Stimulated activated memory B cell treated with anti-CD40 and anti-IgM and Interleukin-4, amounts not matched to agents 10 μg/mL and 1 μg/mL and 100 μg/mL, for 72 hours (primary cell): ENCODE results near the gene PAK1.

Source experiments
- ATAC-seq: fragments of 150-1000 bp; cut with Tn5 transposase; 2 replicates; pipeline ENCODE4 v1.10.0; 2021
- H3K27ac Mint-ChIP-seq: one replicate; pipeline ENCODE4 v1.8.0; 2022; ENCODE audit warnings: mild to moderate bottlenecking, mixed read lengths
- H3K27me3 Mint-ChIP-seq: one replicate; pipeline ENCODE4 v1.8.0; 2022; ENCODE audit warnings: mixed read lengths
- H3K36me3 Mint-ChIP-seq: one replicate; pipeline ENCODE4 v1.8.0; 2022; ENCODE audit warnings: mixed read lengths
- H3K4me1 Mint-ChIP-seq: one replicate; pipeline ENCODE4 v1.8.0; 2022; ENCODE audit warnings: mixed read lengths
- H3K4me3 Mint-ChIP-seq: one replicate; pipeline ENCODE4 v1.8.0; 2022; ENCODE audit warnings: mild to moderate bottlenecking, moderate library complexity, mixed read lengths
- H3K9me3 Mint-ChIP-seq: one replicate; pipeline ENCODE4 v1.8.0; 2022; ENCODE audit warnings: mixed read lengths

The PAK1 gene

DNA sequence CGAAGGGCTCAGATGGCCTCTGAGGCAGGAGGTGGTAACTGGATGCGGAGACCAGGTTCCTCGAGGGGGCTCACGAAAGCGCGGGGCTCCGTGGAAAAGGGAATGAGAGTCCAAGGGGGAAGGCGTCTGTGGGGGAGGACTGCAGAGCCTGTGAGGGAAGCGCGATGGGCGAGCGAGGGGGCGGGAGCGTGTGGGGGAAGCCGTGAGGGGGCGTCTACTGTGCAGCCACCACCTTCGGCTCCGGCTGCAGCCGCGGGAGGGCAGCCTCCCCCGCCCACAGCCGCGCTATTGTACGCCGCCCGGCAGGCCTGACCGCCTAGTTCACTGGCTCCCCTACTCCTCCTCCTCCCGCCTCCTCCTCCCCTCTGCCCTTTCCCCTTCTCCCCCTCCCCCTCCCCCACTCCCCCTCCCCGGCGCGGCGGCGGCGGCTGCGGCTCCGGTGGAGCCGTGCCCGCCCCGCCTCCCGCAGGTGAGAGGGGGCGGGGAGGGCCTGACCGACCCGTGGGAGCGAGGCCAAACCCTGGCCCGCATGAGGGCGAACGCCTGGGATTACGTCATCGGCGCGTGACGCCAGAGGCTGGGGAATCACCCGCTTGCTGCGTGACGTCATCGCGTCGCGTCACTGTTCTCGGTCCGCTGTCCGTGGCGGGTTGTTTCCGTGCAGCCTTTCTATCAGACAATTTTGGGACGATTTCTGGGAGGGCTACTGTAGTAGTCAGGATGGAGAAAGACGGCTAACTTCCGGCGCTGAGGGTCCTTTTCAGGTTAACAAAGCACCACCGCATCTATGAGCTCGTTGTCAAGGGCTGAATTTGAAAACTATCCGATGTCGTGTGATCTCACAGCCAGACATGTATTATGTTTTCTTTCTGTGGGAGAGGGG lies at the start of gene PAK1:
PAK1 (minus strand) TSS at position 294 of the 883 bp plus-strand sequence. CDS start 81,574 bp downstream, outside the sequence.
- no peaks in the 10 kb centered on the region for H3K9me3 Mint-ChIP-seq
- H3K36me3 Mint-ChIP-seq, result no peaks in the 10 kb centered on the region
- H3K4me3 Mint-ChIP-seq, result peak within 1 kb of the TSS; percentile 89
- H3K4me1 Mint-ChIP-seq, result no peaks in the 10 kb centered on the region
- peak; percentile 80 for ATAC-seq
- no peaks in the 10 kb centered on the region for H3K27me3 Mint-ChIP-seq
- H3K27ac Mint-ChIP-seq, result peak within 1 kb of the TSS; percentile 58

DNA sequence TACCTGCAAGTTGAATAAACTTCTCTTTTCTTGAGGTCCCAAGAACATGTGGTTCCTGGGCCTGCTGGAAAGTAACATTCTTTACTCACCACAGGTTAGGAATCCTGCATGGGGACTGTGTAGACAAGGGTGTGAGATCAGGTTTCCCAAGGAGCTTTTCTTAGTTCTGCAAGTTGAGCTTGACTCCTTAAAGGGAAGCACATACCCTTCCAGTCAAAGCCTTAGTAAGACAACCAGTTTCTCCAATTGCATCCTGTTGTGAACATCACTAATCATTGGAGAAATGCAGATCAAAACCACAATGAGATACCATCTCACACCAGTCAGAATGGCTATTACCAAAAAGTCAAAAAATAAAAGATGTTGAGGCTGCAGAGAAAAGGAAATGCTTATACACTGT lies 48.3 kb upstream of the PAK1 start:
- H3K27ac Mint-ChIP-seq, result no peak overlapping the region
- H3K27me3 Mint-ChIP-seq, result no peaks in the 10 kb centered on the region
- H3K9me3 Mint-ChIP-seq, result no peaks in the 10 kb centered on the region
- no peak overlapping the region for H3K4me3 Mint-ChIP-seq
- no peaks in the 10 kb centered on the region for H3K36me3 Mint-ChIP-seq
- no peak for ATAC-seq
- H3K4me1 Mint-ChIP-seq, result peaks cover 8% of the 10 kb centered on the region

DNA sequence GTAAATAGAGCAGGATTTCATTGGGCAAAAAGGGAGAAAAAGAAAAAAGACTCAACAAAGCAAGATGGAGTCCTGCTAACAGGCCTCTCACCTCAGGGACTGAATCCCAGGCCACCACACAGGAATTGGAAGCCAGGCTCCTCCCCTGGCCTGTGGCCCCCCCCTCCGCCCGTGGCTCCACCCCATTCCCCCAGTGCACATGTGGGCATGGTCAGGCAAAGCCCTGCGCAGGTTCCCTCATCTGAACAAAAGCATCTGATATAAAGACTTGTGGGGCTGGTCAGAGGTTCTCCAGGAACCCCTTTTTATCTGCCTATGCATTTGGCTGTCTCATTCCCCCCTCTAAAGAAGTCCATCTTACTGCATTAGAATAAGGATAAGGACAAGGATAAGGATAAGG lies 46.0 kb upstream of the PAK1 start:
- no peaks in the 10 kb centered on the region for H3K9me3 Mint-ChIP-seq

DNA sequence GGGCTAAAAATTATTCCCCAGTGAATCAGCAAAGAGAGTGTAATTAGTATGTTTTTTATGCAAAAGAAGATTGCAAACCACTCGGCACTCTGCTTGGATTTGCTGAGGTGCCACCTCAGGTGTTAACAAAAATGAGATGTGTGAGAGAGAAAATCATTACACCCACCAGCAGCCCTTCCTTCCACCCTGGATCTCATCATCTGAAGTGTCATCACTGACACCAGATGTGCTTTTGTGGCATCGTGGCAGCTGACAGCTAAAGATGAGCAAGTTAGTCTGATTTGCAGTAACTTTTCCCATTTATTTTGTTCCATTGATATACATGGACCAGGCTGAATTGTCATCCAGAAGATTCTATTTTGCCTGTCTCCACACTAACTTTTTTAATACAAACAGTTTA lies 44.6 kb upstream of the PAK1 start:
- no peaks in the 10 kb centered on the region for H3K4me1 Mint-ChIP-seq

More for the DNA sequence above, 46.0 kb upstream of the PAK1 start:
- Mint-ChIP-seq H3K4me3 (no peak overlapping the region), H3K27me3 (no peaks in the 10 kb centered on the region), H3K27ac (no peak overlapping the region), H3K4me1 (no peaks in the 10 kb centered on the region), H3K36me3 (no peaks in the 10 kb centered on the region)
- ATAC-seq, result no peak

DNA sequence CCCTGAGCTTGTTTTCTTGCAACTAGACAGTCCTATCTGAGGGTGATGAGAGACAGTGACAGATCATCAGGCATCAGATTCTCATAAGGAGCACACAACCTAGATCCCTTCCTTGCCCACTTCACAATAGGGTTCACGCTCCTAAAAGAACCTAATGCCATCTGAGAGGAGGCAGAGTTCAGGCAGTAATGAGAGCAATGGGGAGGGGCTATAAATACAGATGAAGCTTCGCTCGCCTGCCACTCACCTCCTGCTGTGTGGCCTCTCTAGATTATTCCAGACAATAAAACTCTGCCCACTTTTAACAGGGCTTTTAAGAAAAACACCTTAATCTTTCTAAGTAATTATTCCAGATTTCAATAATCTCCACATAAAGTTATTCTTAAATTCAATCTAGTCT lies 43.9 kb upstream of the PAK1 start:
- Mint-ChIP-seq H3K4me1 (no peaks in the 10 kb centered on the region), H3K4me3 (no peak overlapping the region), H3K36me3 (no peaks in the 10 kb centered on the region), H3K9me3 (no peaks in the 10 kb centered on the region), H3K27ac (no peak overlapping the region), H3K27me3 (no peaks in the 10 kb centered on the region)
- no peak for ATAC-seq

More for the DNA sequence above, 44.6 kb upstream of the PAK1 start:
- Mint-ChIP-seq H3K36me3 (no peaks in the 10 kb centered on the region), H3K4me3 (no peak overlapping the region), H3K27ac (no peak overlapping the region), H3K27me3 (no peaks in the 10 kb centered on the region), H3K9me3 (no peaks in the 10 kb centered on the region)
- ATAC-seq, result no peak

DNA sequence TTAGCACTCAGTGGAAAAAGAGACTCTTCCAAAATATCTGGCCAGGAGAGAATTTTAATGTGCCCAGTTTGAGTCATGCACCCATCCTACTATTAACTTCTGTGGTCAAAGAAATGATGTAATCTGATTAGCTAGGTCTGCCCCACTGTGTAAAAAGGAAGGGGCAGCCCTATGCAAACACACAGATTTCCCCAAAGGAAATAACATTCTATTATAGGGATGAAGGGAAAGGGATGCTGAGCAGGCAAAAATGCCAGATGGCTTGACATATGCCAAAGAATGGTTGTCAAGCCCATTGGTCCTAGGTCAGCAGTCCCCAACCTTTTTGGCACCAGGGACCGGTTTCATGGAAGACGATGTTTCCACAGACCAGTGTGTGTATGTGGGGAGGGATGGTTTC lies 43.3 kb upstream of the PAK1 start:
- Mint-ChIP-seq H3K36me3 (no peaks in the 10 kb centered on the region), H3K9me3 (no peaks in the 10 kb centered on the region), H3K27ac (no peak overlapping the region), H3K27me3 (peaks cover 5% of the 10 kb centered on the region), H3K4me3 (no peak overlapping the region), H3K4me1 (no peaks in the 10 kb centered on the region)
- ATAC-seq, result no peak

DNA sequence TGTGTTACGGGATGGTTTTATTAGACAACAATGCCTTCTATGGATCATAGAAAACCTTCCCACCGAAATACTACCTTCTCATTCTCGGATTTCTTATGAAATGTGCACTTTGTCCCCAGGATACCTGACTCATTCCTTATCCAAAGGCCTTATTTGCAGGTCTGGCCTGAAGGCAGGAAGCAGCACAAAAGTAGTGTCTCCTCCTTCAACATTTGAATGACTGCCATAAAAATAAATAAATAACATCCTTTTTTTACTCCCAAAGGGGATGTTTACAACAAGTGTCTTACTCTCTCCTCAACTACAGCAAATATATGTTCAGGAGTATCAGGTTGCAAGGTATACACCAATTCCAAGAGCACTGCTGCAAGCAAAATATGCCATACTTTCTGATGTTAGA lies 41.6 kb upstream of the PAK1 start:
- no peak for ATAC-seq
- no peak overlapping the region for H3K4me3 Mint-ChIP-seq
- H3K27ac Mint-ChIP-seq, result no peak overlapping the region
- H3K27me3 Mint-ChIP-seq, result peaks cover 13% of the 10 kb centered on the region
- no peaks in the 10 kb centered on the region for H3K4me1 Mint-ChIP-seq
- no peaks in the 10 kb centered on the region for H3K36me3 Mint-ChIP-seq
- H3K9me3 Mint-ChIP-seq, result no peaks in the 10 kb centered on the region

DNA sequence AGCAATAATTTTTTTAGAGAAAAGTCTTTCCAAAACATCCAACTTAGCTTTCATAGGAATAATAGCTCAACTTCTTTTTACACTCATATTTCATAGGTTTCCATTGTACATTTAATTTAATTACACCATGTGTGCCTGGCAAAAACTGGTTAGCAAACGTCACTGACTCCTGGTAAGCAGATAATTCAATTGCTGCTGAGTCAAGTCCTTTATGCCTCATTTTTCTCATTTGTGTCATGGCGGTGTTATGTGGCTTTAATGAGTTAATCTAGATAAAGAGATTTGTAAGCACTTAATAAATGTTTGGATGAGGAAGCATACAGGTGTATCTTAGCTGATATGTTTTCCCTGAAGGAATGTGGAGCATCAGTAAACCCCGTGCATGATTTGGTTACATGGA lies 41.2 kb upstream of the PAK1 start:
- no peak for ATAC-seq
- peaks cover 13% of the 10 kb centered on the region for H3K27me3 Mint-ChIP-seq
- no peak overlapping the region for H3K27ac Mint-ChIP-seq
- no peak overlapping the region for H3K4me3 Mint-ChIP-seq
- H3K9me3 Mint-ChIP-seq, result no peaks in the 10 kb centered on the region
- no peaks in the 10 kb centered on the region for H3K36me3 Mint-ChIP-seq
- no peaks in the 10 kb centered on the region for H3K4me1 Mint-ChIP-seq

DNA sequence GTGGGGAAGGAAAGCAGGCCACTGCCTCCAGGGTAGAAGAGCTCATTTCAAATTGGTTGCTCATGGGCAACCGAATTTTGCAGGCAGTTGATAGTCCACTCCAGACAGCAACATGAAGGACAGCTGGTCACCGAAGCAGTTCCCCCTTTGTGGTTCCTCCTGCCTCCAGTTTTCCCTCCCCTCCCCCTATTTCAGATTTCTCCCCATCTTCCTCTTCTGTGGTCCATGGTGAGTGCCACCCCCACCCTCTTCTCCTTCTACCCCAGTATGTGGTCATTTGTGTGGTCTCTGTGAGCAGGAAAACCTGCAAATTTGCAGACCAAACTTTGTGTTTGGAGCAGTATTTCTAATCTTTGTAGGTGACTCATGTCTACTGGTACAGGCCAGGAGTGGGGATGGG lies 38.2 kb upstream of the PAK1 start:
- H3K27me3 Mint-ChIP-seq, result peaks cover 14% of the 10 kb centered on the region
- ATAC-seq, result no peak
- H3K4me3 Mint-ChIP-seq, result no peak overlapping the region
- H3K36me3 Mint-ChIP-seq, result no peaks in the 10 kb centered on the region
- no peak overlapping the region for H3K27ac Mint-ChIP-seq
- no peaks in the 10 kb centered on the region for H3K4me1 Mint-ChIP-seq
- H3K9me3 Mint-ChIP-seq, result peaks cover 4% of the 10 kb centered on the region

DNA sequence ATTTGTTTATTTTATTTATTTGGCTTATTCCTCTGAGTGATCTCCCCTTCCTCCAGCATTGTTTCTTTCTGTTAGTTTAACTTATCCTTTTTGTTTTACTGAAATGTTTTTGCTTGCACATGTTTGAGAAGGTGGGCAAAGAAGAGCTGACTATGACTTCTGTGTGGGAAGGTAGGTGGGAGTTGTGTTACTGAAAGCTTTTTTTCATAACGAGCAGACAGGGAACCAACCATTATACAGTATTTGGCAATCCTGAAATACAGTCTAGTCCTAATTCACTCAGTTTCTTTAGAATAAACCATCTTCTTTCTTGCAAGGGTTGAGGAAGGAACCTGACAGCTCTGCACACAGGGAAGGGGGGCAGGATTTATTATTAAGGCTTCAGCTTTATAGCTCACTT lies 37.0 kb upstream of the PAK1 start:
- H3K36me3 Mint-ChIP-seq, result no peaks in the 10 kb centered on the region
- no peaks in the 10 kb centered on the region for H3K4me1 Mint-ChIP-seq
- no peak for ATAC-seq
- no peak overlapping the region for H3K27ac Mint-ChIP-seq
- no peak overlapping the region for H3K4me3 Mint-ChIP-seq
- H3K27me3 Mint-ChIP-seq, result peaks cover 26% of the 10 kb centered on the region
- peaks cover 4% of the 10 kb centered on the region for H3K9me3 Mint-ChIP-seq

DNA sequence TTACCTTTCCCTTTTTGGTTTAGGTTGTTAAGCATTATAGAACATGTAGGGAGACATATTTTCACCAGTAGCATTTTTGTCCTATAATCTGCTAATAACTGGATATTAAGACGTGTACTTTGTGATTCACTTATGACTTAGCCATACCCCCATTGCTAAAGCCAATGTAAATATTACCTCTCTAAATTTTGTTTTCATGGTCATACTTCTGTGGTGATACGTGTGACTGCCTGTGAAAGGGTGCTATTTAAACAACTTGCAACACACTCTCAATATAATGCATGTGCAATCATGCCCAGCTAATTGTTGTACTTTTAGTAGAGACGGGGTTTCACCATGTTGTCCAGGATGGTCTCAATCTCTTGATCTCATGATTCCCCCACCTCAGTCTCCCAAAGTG lies 36.2 kb upstream of the PAK1 start:
- H3K36me3 Mint-ChIP-seq, result no peaks in the 10 kb centered on the region
- ATAC-seq, result no peak
- peaks cover 32% of the 10 kb centered on the region for H3K27me3 Mint-ChIP-seq

DNA sequence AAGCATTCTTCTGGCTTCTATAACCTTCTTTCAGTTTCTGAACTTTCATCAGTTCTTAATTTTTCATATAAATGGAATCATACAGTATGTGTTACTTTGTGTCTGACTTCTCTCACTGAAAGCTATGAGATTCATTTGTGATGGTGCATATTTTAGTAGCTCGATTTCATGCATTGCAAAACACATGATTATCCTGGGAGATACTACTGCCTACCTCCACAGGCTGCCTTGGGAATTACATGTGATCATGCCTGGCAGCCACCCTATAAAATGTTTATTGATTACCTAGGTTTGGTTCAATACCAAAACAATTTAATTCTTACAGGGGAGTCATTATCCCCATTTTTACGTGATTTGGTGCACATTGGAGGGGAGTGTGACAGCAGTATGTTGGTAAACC lies 34.1 kb upstream of the PAK1 start:
- ATAC-seq, result no peak
- Mint-ChIP-seq H3K4me3 (no peak overlapping the region), H3K4me1 (no peaks in the 10 kb centered on the region), H3K36me3 (no peaks in the 10 kb centered on the region), H3K9me3 (peaks cover 4% of the 10 kb centered on the region), H3K27me3 (peaks cover 33% of the 10 kb centered on the region), H3K27ac (no peak overlapping the region)

More for the DNA sequence above, 36.2 kb upstream of the PAK1 start:
- no peak overlapping the region for H3K4me3 Mint-ChIP-seq
- no peaks in the 10 kb centered on the region for H3K4me1 Mint-ChIP-seq
- H3K27ac Mint-ChIP-seq, result no peak overlapping the region
- peaks cover 4% of the 10 kb centered on the region for H3K9me3 Mint-ChIP-seq

DNA sequence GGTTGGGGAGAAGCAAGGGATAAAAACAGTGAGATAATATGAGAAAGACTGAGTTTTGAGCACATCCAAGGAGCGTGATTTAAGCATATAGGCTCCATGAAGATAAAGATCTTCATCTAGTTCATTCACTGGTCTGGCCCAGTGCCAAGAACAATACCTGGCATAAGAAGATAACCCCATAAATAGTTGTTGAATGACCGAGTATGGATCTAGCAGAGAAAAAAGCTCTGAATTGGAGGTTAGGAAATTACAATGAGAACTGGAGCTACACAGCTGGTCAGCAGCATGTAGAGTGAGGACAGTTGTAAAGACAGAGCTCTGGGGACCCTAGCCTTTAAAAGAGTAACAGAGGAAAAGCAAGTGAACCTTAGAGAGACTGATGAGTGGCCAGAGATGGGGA lies 33.0 kb upstream of the PAK1 start:
- H3K4me1 Mint-ChIP-seq, result peaks cover 11% of the 10 kb centered on the region
- H3K36me3 Mint-ChIP-seq, result no peaks in the 10 kb centered on the region
- no peak for ATAC-seq
- H3K4me3 Mint-ChIP-seq, result no peak overlapping the region
- H3K9me3 Mint-ChIP-seq, result peaks cover 4% of the 10 kb centered on the region
- H3K27me3 Mint-ChIP-seq, result peaks cover 33% of the 10 kb centered on the region
- no peak overlapping the region for H3K27ac Mint-ChIP-seq

DNA sequence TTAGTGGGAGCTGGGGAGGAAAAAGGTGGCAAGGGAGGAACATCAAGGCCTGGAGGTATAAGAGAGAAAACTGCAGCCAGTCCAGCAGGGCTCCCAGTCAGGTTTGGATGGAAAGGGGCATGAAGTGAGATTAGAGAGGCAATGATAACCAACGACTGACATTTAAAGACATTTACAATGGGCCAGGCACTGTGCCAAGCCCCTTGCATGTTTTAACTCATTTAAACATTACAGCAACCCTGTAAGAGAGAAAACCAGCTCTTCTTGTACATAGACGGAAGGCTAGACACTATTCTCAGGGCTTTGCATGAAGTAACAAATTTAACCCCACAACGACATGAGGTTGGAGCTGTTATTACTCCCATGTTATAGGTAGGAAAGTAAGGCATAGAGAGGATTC lies 32.1 kb upstream of the PAK1 start:
- no peak overlapping the region for H3K27ac Mint-ChIP-seq
- H3K36me3 Mint-ChIP-seq, result no peaks in the 10 kb centered on the region
- H3K9me3 Mint-ChIP-seq, result peaks cover 4% of the 10 kb centered on the region
- peaks cover 36% of the 10 kb centered on the region for H3K27me3 Mint-ChIP-seq
- no peak for ATAC-seq
- peaks cover 20% of the 10 kb centered on the region for H3K4me1 Mint-ChIP-seq
- H3K4me3 Mint-ChIP-seq, result no peak overlapping the region

DNA sequence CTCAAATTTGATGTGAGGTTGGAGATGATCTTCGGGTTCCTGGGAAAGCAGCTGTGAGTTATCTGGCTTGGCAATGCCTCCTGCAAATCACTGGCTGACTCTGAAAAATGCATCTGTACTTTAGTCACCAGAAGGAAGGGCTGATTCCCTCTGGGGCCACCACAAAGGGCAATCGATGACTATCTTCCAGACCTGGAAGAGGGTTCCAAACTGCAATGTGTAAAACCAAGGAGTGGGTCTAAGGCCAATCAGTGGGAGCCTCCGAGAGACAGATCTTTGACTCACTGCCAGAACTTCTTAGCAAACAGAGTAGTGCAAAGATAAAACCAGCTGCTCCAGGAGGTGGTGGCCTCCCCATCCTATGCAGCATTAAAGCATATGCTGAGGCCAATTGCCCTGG lies 29.1 kb upstream of the PAK1 start:
- ATAC-seq, result no peak
- peaks cover 52% of the 10 kb centered on the region for H3K27me3 Mint-ChIP-seq
- no peak overlapping the region for H3K27ac Mint-ChIP-seq
- no peak overlapping the region for H3K4me3 Mint-ChIP-seq
- H3K4me1 Mint-ChIP-seq, result peaks cover 20% of the 10 kb centered on the region
- no peaks in the 10 kb centered on the region for H3K36me3 Mint-ChIP-seq
- no peaks in the 10 kb centered on the region for H3K9me3 Mint-ChIP-seq

DNA sequence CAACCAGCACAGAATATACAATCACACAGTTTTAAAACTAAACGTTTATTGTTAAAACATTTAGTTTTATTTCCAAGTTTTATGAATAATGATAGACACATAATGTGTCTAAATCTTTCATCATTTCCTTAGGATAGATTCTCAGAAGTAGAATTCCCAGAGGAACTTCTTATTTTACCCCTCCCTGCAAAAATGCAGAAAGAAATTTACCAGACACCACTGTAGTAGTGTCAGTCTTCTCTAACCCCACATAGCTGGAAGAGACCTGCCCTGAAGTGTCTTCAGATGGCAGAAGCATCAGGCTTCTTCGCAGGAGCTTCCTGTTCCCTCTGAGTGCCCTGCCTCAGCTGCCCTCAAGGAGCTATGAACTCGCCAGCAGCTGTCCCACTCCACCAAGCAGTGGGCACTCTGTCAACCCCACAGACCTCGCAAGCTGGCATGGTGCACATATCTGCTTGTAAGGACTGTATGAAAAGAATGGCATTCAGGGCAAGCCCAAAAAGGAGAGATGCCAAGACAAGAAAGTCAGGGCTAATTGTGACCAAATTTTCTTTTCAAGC lies 28.5 kb upstream of the PAK1 start:
- H3K27me3 Mint-ChIP-seq, result peaks cover 52% of the 10 kb centered on the region
- H3K4me1 Mint-ChIP-seq, result peaks cover 20% of the 10 kb centered on the region
- no peaks in the 10 kb centered on the region for H3K9me3 Mint-ChIP-seq
- H3K36me3 Mint-ChIP-seq, result no peaks in the 10 kb centered on the region
- no peak overlapping the region for H3K4me3 Mint-ChIP-seq
- ATAC-seq, result no peak
- H3K27ac Mint-ChIP-seq, result no peak overlapping the region
